ENCODE data around the gene EPG5. TPM values are rescaled to one million over a fixed set of nuclear protein-coding genes. Genes with fewer than 3 reads are reported as not detected.
A peak's percentile ranks its signal among the peaks of the same experiment; 100 is the strongest.
"Not testable (repeated sequence)": the region's sequence is repeated elsewhere in the genome, so short reads cannot be mapped to it uniquely, and the experiment has no call there.

Gene EPG5
- total and polyA plus RNA-seq, 12 donors, result 6.5 to 26.3 (median 20.4) TPM

DNA sequence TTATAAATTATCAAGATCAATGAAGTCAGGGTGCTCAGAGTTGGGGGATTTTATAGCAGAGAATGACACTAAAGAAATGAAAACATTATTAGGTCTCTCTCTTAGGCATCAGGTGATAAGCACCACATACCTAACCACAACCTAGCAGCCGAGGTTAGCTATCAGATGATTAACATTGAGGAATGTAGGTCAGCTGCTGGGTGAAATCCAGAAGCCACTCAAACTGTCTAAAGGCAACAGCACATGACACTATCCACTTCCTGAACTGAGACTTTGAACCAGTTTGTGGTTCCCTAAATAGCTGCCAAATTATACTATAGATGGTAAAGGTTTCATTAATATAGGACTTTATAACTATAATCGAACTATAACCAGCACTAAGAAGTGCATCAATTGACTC lies 4.7 kb downstream of the EPG5 start:
- 48 to 57% methylated on average over 2 of the region's 2 CpGs for WGBS, 2 donors
- Histone ChIP-seq H3K4me3 (no peak overlapping the region), H3K4me1 (peaks cover 0 to 52% (median 31%) of the 10 kb centered on the region in 9 donors), H3K36me3 (peaks cover 0 to 28% (median 0%) of the 10 kb centered on the region in 9 donors), H3K27ac (peak overlapping the region in 3 of 10 donors; percentile 26 to 32 (median 26)), H3K9me3 (no peaks in the 10 kb centered on the region), H3K27me3 (no peaks in the 10 kb centered on the region)
- TF ChIP-seq, protein P1, sequence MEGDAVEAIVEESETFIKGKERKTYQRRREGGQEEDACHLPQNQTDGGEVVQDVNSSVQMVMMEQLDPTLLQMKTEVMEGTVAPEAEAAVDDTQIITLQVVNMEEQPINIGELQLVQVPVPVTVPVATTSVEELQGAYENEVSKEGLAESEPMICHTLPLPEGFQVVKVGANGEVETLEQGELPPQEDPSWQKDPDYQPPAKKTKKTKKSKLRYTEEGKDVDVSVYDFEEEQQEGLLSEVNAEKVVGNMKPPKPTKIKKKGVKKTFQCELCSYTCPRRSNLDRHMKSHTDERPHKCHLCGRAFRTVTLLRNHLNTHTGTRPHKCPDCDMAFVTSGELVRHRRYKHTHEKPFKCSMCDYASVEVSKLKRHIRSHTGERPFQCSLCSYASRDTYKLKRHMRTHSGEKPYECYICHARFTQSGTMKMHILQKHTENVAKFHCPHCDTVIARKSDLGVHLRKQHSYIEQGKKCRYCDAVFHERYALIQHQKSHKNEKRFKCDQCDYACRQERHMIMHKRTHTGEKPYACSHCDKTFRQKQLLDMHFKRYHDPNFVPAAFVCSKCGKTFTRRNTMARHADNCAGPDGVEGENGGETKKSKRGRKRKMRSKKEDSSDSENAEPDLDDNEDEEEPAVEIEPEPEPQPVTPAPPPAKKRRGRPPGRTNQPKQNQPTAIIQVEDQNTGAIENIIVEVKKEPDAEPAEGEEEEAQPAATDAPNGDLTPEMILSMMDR (IDR thresholded peaks at IDR 0.05), result no peak
- no peak for ATAC-seq
- intact Hi-C loops (cut with DNase I), result loop anchor here in 3 of 10 donors (10.0 kb wide), 1 partner anchor 112 kb away; the partner anchor contains the start of gene PSTPIP2 (in 3 of the 3)
- DNase-seq, result no peak

DNA sequence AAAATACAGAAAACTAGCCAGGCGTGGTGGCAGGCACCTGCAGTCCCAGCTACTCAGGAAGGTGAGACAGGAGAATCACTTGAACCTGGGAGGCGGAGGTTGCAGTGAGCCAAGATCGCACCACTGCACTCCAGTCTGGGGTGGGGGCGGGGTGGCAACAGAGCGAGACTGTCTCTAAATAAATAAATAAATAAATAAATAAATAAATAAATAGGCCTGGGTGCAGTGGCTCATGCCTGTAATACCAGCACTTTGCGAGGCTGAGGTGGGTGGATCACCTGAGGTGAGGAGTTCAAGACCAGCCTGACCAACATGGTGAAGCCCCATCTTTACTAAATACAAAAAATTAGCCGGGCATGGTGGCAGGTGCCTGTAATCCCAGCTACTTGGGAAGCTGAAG lies 7.6 kb downstream of the EPG5 start:
- not testable (repeated sequence) for H3K4me3 ChIP-seq, H3K27ac ChIP-seq, DNase-seq, ATAC-seq, H3K9me3 ChIP-seq, H3K27me3 ChIP-seq
- intact Hi-C loops (cut with DNase I), result loop anchor here in 1 of 10 donors (10.0 kb wide), 1 partner anchor 55 kb away; no protein-coding TSS in a partner anchor
- peaks cover 0 to 43% (median 7%) of the 10 kb centered on the region in 9 donors for H3K36me3 ChIP-seq
- WGBS, 2 donors, result 96 to 99% methylated on average over 7 of the region's 7 CpGs
- H3K4me1 ChIP-seq, result peaks cover 0 to 38% (median 14%) of the 10 kb centered on the region in 9 donors

DNA sequence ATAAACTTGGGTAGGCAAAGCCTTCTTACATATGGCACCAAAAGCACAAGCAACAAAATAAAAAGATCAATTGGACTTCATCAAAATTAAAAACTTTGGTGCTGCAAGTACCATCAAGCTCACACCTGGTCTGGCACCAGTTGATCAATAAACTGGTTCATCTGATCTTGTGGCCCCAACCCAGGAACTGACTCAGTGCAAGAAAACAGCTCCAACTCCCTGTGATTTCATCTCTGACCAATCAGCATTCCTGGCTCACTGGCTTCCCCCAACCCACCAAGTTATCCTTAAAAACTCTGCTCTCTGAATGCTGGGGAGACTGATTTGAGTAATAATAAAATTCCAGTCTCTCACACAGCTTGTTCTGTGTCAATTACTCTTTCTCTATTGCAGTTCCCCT lies 8.4 kb downstream of the EPG5 start:
- no peak for DNase-seq
- intact Hi-C loops (cut with DNase I), result loop anchor here in 1 of 10 donors (10.0 kb wide), 1 partner anchor 54 kb away; no protein-coding TSS in a partner anchor
- TF ChIP-seq, protein P1 (IDR thresholded peaks at IDR 0.05), result no peak
- peaks cover 0 to 47% (median 14%) of the 10 kb centered on the region in 9 donors for H3K36me3 ChIP-seq
- H3K27ac ChIP-seq, result no peak overlapping the region
- no peak overlapping the region for H3K4me3 ChIP-seq
- no peaks in the 10 kb centered on the region for H3K27me3 ChIP-seq
- peaks cover 0 to 35% (median 14%) of the 10 kb centered on the region in 9 donors for H3K4me1 ChIP-seq
- no peaks in the 10 kb centered on the region for H3K9me3 ChIP-seq
- no peak for ATAC-seq

DNA sequence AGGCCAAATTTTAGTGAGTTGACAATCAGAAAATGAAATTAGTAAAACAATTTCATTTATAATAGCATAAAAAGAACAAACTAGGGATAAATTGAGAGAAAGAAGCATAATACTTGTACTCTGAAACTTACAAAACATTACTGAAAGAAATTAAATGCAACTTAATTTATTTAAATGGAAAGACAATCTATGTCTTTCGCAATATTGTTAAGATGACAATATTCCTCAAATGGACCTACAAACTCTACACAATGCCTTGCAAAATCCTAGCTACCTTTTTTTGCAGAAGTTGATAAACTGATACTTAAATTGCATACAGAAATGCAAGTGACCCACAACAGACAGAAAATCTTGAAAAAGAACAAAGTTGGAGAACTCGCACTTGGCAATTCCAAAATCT lies 9.1 kb downstream of the EPG5 start:
- intact Hi-C loops (cut with DNase I), result loop anchor here in 1 of 10 donors (10.0 kb wide), 1 partner anchor 53 kb away; no protein-coding TSS in a partner anchor
- Histone ChIP-seq H3K9me3 (no peaks in the 10 kb centered on the region), H3K27me3 (no peaks in the 10 kb centered on the region), H3K4me1 (peaks cover 0 to 28% (median 11%) of the 10 kb centered on the region in 9 donors), H3K4me3 (no peak overlapping the region), H3K27ac (no peak overlapping the region), H3K36me3 (peaks cover 0 to 53% (median 21%) of the 10 kb centered on the region in 9 donors)
- DNase-seq, result no peak
- 96 to 100% methylated on average over 2 of the region's 2 CpGs for WGBS, 2 donors
- TF ChIP-seq, protein P1 (IDR thresholded peaks at IDR 0.05), result no peak
- ATAC-seq, result no peak

DNA sequence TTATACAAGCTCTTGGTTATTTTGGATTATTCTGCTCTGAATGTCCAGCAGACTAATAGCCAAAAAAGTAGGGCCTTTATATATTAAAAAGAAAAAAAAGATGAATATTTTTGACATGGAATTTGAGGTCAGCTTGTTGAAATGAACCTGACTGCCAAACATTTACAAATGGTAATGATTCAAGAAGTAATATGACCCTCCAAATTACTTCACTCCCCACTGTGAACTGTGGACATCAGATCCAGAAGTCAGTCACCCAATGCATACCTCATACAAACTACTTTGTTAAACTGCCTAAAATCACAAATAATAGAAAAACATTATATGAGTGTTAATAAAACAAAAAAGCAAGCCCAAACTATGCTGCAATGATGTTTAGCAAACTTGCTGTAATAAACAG lies 10.0 kb downstream of the EPG5 start:
- intact Hi-C loops (cut with DNase I), result loop anchor here in 1 of 10 donors (10.0 kb wide), 1 partner anchor 52 kb away; no protein-coding TSS in a partner anchor
- H3K36me3 ChIP-seq, result peaks cover 0 to 58% (median 30%) of the 10 kb centered on the region in 9 donors
- TF ChIP-seq, protein P1 (IDR thresholded peaks at IDR 0.05), result no peak
- DNase-seq (no peak), ATAC-seq (no peak)
- H3K27ac ChIP-seq, result no peak overlapping the region
- peaks cover 0 to 22% (median 2%) of the 10 kb centered on the region in 9 donors for H3K4me1 ChIP-seq
- H3K27me3 ChIP-seq, result no peaks in the 10 kb centered on the region
- H3K4me3 ChIP-seq, result no peak overlapping the region
- H3K9me3 ChIP-seq, result no peaks in the 10 kb centered on the region

All from heart right ventricle (tissue), 16 donors.